ENCODE measurements around the gene SLC29A3.
"Not testable (repeated sequence)": the region's sequence is repeated elsewhere in the genome, so short reads cannot be mapped to it uniquely, and the experiment has no call there.

The SLC29A3 gene

GRCh38 chr10:71283876-71284275 is 35.2 kb upstream of the SLC29A3 start:
- no peak for DNase-seq (ENCODE audit: low read depth in 2 of 3, low spot score in 1 of 3)

- DNase-seq (ENCODE audit: low read depth in 2 of 3, low spot score in 1 of 3) = no peak
These were observed 34.4 kb upstream of the SLC29A3 start for GRCh38 chr10:71284544-71285179.

- peak in 1 of 3 donors; percentile 12 for DNase-seq (ENCODE audit: low read depth in 2 of 3, low spot score in 1 of 3)
These were observed 33.9 kb upstream of the SLC29A3 start for GRCh38 chr10:71285180-71285545.

DNA sequence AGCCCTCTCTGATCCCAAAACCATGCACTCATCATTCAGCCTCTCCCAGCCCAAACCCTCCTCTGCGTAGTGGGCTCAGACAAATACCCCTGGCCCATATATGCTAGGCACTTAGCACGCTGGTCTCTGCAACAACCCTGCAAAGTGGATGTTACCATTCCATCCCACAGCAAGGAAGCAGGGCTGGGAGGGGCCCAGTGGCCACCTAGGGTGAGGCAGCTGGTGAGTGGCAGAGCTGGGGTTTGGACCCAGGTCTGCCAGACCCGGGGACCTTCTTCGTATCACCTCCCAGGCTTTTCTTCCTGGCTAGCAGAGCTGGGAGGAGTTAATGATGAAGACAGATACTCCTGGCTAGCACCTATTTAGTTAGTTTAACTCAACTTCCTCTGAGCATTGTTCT is 33.1 kb upstream of the SLC29A3 start:
- no peak for DNase-seq (ENCODE audit: low read depth in 2 of 3, low spot score in 1 of 3)

DNA sequence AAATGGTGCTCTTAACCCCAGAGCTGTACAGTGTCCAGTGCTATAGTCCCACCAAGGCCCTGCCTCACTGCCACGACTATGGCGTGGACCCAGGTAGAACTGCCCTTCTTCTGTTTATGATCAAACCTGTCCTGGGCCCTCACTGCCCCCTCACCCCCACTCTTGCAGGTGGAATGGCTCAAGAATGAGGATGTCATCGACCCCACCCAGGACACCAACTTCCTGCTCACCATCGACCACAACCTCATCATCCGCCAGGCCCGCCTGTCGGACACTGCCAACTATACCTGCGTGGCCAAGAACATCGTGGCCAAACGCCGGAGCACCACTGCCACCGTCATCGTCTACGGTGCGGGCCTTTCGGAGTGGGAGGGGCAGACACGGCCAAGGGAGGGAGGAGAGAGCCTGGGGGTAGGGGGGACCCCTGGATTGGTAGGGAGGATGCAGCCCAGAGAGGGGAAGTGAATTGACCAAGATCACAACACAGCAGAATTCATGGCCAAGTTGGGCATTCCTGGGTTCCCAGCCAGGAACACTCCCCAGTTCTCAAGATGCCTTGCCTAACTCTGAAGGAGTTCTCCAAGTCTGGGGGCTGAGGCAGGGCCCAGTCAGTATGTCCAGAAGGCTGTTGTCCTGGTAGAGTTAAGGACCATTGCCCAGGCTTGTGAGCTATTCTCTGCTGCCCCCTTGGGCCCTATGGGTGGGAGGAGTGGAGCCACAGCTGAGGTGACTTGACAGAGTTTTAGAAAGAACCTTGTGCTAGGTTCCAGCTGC is 32.4 kb upstream of the SLC29A3 start:
- no peak for DNase-seq (ENCODE audit: low read depth in 2 of 3, low spot score in 1 of 3)

GRCh38 chr10:71287456-71287855 is 31.6 kb upstream of the SLC29A3 start:
- DNase-seq (ENCODE audit: low read depth in 2 of 3, low spot score in 1 of 3) = no peak

GRCh38 chr10:71288461-71288860 is 30.6 kb upstream of the SLC29A3 start:
- DNase-seq (ENCODE audit: low read depth in 2 of 3, low spot score in 1 of 3) = no peak

DNA sequence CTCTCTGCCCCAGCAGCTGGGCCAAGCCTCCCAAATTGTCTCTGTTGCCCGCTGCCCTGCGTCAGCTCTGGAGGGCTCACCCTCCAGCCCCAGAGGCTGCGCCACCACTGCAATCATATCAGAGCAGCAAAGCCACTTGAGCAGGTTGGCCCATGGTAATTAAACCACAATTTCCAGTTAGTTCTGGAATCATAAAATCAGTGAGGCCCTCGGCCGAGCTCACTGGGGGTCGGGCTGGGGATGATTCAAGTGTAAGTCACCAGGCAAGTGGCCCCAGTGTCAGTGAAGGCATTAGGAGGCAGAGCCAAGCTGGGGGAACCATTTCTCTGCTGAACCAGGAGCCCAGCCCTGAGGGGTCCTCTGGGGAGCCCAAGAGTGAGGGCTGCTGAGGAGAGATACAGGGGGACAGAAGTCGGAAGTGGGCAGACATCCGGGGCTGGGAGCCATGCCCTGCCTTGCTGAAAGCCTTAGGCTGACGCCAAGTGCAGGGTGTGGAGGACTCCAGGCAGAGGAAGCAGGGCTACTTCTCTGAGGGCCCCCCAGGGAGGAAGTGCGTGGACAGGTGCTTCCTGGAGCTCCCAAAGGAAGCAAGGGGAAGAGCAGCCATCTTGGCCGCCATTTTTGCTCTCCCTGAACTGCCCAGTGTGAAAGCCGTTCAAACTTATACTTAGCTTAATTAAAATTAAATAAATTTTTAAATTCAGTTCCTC is 29.5 kb upstream of the SLC29A3 start:
- no peak for DNase-seq (ENCODE audit: low read depth in 2 of 3, low spot score in 1 of 3)

DNA sequence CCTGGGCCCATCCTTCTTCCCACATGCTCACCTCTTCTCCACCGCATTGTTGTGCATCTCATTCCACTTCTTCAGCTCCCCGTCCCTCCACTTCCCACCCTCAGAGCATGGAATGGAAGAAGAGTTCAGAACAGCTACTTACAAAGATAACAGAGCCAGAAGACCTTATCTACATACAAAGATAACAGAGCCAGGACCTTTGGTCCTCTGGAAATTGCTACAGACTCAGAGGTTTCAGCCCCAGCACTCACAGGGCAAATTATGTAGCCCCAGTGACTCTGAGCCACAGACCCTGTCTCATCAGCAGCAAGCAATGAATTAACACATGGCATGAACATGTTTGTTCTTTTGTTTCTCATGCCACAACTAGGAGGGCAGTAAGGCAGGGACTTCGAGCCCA is 28.7 kb upstream of the SLC29A3 start:
- no peak for DNase-seq (ENCODE audit: low read depth in 2 of 3, low spot score in 1 of 3)

GRCh38 chr10:71290806-71291527 is 28.1 kb upstream of the SLC29A3 start:
- DNase-seq (ENCODE audit: low read depth in 2 of 3, low spot score in 1 of 3) = no peak

DNA sequence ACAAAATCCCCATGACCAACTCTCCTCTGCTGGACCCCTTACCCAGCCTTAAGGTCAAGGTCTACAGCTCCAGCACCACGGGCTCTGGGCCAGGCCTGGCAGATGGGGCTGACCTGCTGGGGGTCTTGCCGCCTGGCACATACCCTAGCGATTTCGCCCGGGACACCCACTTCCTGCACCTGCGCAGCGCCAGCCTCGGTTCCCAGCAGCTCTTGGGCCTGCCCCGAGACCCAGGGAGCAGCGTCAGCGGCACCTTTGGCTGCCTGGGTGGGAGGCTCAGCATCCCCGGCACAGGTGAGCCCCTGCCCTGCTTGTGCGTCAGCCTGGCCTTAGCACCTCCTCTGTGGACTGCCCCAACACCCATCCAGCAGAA is 27.5 kb upstream of the SLC29A3 start:
- no peak for DNase-seq (ENCODE audit: low read depth in 2 of 3, low spot score in 1 of 3)

GRCh38 chr10:71292624-71293445 is 26.2 kb upstream of the SLC29A3 start:
- no peak for DNase-seq (ENCODE audit: low read depth in 2 of 3, low spot score in 1 of 3)

- DNase-seq (ENCODE audit: low read depth in 2 of 3, low spot score in 1 of 3) = no peak
These were observed 25.5 kb upstream of the SLC29A3 start for GRCh38 chr10:71293446-71294084.

DNA sequence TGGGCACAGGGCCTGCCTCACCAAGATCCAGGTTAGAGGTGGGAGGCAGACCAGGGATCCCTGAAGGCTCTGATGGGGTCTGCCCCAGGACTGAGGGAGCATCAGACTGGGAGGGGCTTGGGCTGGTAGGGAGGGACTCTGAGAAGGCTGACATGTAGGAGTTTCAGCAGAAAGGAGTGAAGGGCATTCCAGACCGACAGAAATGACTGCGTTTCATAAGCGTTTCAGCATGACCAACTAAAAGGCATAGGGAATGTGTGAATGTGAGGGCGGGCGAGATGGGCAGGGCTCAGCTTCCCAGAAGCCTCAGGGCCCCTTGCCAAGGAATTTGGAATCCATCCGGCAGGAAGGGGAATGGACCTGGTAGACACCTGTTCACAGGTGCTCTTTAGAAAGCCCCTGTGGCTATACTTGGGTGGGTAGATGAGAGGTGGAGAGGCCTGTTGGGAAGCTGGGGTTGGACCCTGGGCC is 24.9 kb upstream of the SLC29A3 start:
- DNase-seq (ENCODE audit: low read depth in 2 of 3, low spot score in 1 of 3) = no peak

DNA sequence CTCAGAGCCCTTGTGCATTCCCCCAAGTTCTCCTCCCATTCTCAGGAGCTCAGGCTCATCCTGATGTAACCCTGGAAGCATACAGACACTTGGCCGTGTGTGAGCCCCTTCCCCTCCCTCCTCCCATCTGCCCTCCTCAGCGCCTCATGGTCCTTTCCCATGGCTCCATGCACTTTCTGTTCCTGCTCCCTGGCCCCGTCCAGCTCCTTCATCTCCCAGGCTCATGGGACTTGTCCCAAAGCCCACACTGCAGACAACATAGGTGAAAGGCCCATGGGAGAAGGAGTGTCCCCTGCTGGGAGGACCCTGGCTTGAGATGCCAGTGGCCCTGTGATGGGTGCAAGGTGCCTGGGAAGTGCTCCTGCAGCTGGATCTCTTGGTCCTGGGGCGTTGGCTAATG is 24.2 kb upstream of the SLC29A3 start:
- DNase-seq (ENCODE audit: low read depth in 2 of 3, low spot score in 1 of 3) = no peak

- DNase-seq (ENCODE audit: low read depth in 2 of 3, low spot score in 1 of 3) = no peak
These were observed 23.4 kb upstream of the SLC29A3 start for GRCh38 chr10:71295641-71296040.

DNA sequence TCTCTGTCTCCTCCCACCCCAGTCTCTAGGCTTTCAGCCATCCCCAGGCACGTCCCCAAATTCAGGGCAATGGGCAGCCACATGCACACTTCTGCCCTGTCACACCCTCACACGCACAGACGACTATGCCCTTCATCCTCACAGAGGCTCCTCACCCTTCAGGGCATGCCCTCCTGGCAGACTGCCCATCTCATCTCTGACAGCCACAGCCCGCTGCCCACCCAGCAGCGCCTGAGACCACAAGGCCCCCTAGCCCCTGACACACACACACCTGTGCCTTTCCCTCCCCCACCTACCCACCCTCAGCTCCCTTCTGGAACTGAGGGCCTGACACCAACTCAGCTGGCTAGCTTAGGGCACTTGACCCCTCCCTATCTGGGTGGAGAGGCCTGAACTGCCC is 23.0 kb upstream of the SLC29A3 start:
- DNase-seq (ENCODE audit: low read depth in 2 of 3, low spot score in 1 of 3) = no peak

- not testable (repeated sequence) for DNase-seq (ENCODE audit: low read depth in 2 of 3, low spot score in 1 of 3)
These were observed 22.2 kb upstream of the SLC29A3 start for GRCh38 chr10:71296811-71297210.

DNA sequence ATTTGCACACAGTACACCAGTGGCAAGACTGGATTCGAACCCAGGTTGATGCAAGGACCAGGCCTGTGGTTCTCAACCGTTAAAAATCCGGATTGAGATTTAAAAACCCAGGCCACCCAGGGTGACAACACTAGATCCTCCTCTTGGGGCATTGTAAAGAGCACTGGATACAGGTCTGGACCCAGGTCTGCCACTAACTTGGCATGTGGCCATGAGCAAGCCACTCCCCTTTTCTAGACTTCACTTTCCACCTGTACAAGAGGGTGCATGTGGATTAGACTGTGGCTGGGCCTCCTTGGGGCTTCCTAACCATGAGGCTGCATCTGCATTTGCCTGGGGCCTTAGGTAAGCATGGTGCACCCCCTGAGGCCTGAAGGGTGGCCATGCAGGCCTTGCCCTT is 21.7 kb upstream of the SLC29A3 start:
- DNase-seq (ENCODE audit: low read depth in 2 of 3, low spot score in 1 of 3) = no peak

DNA sequence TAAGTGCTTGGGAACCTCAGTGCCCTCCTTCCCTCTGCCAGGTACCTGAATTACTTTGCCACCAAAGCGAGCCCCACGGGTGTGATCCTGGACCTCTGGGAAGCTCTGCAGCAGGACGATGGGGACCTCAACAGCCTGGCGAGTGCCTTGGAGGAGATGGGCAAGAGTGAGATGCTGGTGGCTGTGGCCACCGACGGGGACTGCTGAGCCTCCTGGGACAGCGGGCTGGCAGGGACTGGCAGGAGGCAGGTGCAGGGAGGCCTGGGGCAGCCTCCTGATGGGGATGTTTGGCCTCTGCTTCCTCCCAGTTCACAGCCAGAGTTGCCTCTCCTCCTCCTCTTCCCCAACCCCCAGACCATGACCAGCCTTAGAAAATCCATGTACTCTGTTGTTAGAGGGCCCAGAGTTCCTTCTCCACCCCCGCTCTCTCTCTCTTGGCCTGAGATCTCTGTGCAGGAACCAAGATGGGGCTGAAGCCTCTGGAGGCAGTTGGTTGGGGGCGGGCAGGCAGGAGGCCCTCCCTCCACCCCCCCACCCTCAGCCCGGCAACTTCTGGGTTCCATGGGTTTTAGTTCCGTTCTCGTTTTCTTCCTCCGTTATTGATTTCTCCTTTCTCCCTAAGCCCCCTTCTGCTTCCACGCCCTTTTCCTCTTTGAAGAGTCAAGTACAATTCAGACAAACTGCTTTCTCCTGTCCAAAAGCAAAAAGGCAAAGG is 19.8 kb upstream of the SLC29A3 start:
- no peak for DNase-seq (ENCODE audit: low read depth in 2 of 3, low spot score in 1 of 3)
